GM15510 (cell line): ENCODE results near the gene TMEM184B.

ENCODE experiments used
- POLR2A ChIP-seq: IDR thresholded peaks from 3 replicates; pipeline ENCODE4 v1.6.1; 2011; ENCODE audit warnings: borderline replicate concordance; ENCODE audit not compliant: insufficient read length; ENCODE audit errors: extremely low read depth

The TMEM184B gene

GRCh38 chr22:38272373-38273134 is at the start of gene TMEM184B:
TMEM184B (minus strand) TSS chr22:38273010; CDS start chr22:38247961, 25,049 bp downstream.
- peak; percentile 77 for TF ChIP-seq POLR2A

- TF ChIP-seq POLR2A: no peak
These were observed 48.0 kb upstream of the TMEM184B start for GRCh38 chr22:38320605-38321402.

GRCh38 chr22:38318792-38319773 is 46.3 kb upstream of the TMEM184B start:
- no peak for TF ChIP-seq POLR2A

GRCh38 chr22:38317995-38318715 is 45.3 kb upstream of the TMEM184B start:
- TF ChIP-seq POLR2A: no peak

- no peak for TF ChIP-seq POLR2A
These were observed 44.5 kb upstream of the TMEM184B start, which contains the start of gene CSNK1E for GRCh38 chr22:38317122-38317994. CSNK1E (minus strand) TSS chr22:38317433; CDS start chr22:38314157, 3,276 bp downstream.

- TF ChIP-seq POLR2A: no peak
These were observed 43.7 kb upstream of the TMEM184B start for GRCh38 chr22:38316364-38317121.

GRCh38 chr22:38315823-38316363 is 43.1 kb upstream of the TMEM184B start:
- no peak for TF ChIP-seq POLR2A

GRCh38 chr22:38314933-38315822 is 42.4 kb upstream of the TMEM184B start:
- TF ChIP-seq POLR2A: no peak

GRCh38 chr22:38314051-38314932 is 41.5 kb upstream of the TMEM184B start:
- no peak for TF ChIP-seq POLR2A

- no peak for TF ChIP-seq POLR2A
These were observed 40.7 kb upstream of the TMEM184B start for GRCh38 chr22:38313384-38313955.
